ENCODE measurements around the gene KCNIP3.
"Not testable (repeated sequence)": the region's sequence is repeated elsewhere in the genome, so short reads cannot be mapped to it uniquely, and the experiment has no call there.

KCNIP3 gene

DNA sequence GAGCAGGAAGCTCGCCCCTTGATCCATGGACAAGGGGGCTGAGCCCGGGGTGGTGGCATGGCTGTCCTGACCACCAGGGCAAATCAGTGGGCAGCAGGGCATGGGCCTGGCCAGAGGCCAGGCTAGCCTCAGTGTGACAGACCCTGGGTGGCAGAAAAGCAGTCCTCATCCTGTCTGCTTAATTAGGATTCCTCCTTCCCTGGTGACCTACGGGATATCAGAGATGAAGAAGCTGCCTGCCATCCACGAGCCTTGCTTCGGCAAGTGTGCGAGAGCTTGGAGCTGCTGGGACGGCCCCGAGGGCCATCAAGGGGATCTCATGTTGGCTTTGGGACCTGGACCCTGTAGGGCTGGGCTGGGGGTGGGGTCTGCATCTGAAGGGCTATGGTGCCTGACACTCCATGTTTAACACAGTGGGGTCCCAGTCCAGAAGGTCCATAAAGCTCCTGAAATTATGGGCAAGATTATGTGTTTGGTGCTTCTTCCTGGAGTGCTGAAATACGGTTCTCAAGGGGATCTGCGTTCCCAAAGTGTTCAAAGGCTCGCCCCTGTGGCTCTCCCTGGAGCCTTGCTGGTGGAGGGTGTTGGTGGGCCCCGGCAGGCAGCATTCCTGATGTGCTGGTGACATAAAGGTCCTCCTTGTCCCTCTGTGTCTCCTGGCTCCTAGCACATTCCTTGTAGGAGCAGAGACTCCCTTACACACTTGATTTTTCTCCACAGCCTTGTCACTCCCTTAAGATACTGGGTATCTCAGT lies 52.6 kb downstream of the KCNIP3 start:
- no peak for DNase-seq

DNA sequence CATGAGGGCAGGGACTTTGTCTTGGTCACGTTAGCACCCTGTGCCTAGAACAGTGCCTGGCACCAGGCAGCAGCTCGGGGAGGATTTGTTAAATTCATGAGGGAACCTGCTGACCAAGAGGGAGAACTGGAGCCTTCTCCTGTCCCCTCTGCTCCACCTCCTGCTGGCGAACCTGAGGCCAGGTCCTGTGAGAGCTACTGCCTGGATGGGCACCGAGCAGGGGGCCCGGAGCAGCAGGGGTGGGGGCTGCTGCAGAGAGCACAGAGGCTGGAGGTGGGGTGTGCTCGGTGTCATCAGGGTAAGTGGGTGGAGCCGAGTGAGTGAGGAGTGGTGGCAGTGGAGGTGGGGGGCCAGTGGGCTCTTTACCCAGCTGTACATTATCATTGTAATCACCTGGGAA lies 53.2 kb downstream of the KCNIP3 start:
- no peak for DNase-seq

DNA sequence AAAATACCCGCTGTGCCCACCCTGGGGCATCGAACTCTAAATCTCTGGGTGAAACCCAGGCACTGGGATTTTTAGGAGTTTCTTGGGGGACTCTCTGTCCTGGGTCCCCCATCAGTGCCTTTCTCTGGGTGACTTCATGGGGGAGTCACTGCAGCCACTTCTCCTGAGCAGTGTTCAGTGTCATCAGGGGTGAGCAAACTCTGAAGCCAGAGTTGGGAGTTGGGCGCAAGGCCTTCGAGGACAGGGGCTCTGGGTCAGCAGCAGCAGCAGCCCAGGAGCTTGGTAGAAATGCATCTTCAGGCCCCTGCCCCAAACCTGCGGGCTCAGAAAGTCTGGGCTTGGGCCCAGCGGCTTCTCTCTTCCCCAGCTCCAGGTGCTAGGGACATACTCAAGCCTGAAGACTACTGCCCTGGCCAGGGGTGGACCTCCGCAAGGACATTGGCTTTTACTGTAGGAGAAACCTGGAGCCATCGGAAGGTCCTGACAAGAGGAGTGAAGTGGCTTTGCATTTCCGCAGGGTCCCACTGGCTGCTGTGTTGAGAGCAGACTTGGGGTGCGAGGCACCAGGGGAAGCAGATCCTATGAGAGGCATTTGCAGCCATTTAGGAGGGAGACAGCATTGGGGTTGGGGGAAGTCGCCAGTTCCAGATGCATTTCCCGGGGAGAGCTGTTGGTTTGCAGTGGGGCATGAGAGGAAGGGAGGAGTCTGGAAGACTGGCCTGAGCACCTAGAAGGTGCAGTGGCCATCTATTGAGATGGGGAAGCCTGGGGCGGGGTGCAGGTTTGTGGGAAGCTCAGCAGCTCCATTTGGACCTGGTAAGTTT lies 53.8 kb downstream of the KCNIP3 start:
- DNase-seq: no peak

DNA sequence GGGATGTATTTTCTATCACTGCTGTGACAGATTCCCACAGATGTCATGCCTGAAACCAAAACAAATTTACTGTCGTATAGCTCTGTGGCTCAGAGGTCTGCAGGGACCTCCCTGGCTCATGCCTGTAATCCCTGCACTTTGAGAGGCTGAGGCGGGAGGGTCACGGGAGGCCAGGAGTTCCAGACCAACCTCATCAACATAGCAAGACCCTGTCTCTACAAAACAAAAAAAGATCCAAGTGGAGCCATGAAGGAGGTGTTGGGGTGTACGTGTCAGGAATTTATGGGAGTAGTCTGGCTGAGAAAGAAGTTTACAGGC lies 54.4 kb downstream of the KCNIP3 start:
- DNase-seq: no peak

DNA sequence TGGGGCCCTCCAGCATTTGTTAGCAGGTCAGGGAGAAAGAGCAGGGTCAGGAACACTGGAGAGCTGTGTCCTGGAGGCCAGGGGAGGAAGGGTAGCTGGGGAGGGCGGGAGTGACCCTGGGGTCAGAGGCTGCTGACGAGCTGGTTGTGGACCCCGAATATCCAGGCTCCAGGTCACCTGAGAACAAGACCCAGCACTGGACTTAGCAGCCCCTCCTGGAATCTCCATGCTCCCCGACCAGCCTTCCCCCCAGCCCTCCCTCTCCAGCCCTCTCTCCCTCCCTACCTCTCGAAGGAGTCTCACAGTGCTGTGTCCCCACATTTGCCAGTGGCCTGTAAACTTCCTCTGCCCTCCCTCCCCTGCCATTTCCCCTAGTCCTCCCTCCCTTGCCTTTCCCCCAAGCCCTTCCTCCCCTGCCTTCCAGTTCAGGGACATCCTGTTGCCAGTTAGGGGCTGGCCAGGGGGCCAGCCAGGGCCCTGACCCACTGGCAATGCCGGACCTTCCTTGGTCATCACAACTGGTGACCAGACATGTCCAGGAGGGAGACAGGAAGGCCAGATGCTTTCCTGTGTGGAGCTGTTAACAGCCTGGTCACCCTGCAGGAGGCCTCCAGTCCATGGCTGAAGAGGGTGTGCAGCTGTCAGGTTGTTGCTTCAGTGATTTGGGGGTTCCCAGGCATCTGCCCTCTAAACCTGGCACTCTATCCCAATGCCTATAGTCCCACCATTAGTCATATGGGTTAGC lies 55.3 kb downstream of the KCNIP3 start:
- no peak for DNase-seq

DNA sequence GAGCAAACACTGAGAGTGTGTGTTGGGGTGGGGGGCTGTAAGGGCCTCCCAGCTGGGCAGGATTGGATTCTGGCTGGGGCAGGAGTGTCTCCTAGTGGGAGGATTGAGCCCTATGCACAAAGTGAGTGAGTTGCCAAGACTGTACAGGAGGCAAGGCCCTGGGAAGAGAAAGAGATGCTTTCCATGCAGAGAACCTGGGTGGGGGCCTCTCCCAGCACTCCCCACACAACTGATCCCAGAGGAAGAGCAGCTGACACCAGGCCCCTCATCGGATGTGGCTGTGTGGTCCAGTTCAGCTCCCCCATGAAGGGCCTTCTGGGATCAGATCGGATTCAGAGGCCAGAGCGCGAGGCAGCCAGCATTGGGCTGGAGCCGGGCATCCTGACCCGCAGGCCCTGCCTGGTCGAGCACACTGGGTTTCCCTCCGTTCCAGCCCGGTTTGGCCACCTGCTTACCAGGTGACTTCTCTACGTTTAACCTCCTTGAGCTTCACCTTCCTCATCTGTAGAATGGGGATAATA lies 56.0 kb downstream of the KCNIP3 start:
- no peak for DNase-seq

DNA sequence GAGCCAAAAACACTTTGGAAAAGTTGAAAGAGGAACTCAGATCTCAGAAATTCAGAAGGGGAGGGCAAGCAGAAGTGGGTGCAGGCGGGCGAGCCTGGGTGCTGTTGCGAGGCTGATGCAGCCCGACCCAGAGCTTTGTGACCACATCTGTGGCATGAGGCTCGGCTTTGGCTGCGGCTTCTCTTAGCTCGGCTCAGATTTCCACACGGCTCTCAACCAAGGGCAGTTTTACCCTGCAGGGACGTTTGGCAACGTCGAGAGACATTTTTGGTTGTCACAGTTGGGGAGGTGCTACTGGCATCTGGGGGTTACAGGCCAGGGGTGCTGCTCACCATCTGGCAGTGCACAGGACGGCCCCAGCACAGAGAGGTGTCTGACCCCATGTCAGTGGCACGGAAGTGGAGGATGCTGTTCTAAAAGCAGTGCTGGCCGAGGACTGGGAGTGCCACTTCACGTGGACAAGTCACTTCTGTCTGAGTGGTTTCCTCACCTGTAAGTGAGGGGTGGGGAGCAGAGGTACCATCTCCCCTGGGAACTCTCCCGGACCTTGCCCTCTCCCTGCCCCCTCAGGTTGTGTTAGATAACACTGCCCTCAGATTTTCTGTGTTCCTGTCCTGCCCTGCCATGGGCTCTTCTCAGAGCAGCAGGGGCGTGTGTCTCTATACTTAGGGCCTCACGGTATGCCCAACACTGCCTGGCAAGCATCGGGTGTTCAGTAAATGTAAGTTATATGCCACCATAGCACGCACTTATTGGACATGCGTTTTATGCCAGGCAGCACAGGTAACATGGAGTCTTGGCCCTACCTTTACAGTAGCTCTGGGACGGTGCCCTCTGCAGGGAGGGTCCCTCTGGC lies 56.7 kb downstream of the KCNIP3 start:
- DNase-seq: no peak

DNA sequence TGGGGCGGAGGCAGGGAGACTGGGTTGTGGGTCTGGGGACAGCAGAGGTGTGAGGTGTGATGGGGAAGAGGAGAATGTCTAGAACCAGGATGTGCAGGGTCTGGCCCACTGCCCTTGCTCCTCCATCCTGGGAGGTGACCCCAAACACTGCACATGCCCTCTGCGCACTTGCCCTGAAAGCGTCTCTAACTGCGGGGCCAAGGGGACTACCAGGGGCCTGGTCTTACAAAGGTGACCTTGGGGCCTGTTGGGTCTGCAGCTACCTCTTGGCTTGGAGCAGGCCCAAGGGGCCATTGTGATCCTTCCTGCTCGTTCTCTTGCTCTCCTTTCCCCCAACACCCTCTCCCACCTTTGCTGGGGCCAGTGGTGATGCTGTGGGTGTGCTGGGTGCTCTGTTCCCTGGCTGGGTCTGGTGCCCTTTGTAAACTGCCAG lies 57.3 kb downstream of the KCNIP3 start:
- no peak for DNase-seq

DNA sequence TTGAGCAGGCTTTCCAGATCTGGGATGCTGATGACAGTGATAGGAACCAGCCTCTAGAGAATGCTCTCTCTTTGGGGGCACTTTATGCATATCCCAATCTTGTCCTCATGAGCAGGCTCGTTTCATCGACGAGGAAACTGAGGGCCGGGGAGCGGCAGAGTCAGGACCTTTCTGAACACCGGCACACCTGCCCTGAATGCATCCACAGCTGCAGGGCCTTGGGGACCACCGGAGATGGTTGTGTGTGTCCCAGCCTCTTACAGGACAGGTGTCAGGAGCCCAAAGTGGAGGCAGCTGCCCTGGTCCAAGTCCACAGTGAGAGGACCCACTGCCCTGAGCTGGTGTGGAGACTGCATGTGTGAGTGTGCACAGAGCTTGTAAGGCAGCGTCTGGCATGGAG lies 57.8 kb downstream of the KCNIP3 start:
- DNase-seq: no peak

DNA sequence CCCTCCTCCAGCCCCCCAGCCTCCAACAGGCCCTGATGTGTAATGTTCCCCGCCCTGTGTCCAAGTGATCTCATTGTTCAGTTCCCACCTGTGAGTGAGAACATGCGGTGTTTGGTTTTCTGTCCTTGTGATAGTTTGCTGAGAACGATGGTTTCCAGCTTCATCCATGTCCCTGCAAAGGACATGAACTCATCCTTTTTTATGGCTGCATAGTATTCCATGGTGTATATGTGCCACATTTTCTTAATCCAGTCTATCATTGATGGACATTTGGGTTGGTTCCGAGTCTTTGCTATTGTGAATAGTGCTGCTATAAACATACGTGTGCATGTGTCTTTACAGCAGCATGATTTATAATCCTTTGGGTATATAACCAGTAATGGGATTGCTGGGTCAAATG lies 58.3 kb downstream of the KCNIP3 start:
- not testable (repeated sequence) for DNase-seq

DNA sequence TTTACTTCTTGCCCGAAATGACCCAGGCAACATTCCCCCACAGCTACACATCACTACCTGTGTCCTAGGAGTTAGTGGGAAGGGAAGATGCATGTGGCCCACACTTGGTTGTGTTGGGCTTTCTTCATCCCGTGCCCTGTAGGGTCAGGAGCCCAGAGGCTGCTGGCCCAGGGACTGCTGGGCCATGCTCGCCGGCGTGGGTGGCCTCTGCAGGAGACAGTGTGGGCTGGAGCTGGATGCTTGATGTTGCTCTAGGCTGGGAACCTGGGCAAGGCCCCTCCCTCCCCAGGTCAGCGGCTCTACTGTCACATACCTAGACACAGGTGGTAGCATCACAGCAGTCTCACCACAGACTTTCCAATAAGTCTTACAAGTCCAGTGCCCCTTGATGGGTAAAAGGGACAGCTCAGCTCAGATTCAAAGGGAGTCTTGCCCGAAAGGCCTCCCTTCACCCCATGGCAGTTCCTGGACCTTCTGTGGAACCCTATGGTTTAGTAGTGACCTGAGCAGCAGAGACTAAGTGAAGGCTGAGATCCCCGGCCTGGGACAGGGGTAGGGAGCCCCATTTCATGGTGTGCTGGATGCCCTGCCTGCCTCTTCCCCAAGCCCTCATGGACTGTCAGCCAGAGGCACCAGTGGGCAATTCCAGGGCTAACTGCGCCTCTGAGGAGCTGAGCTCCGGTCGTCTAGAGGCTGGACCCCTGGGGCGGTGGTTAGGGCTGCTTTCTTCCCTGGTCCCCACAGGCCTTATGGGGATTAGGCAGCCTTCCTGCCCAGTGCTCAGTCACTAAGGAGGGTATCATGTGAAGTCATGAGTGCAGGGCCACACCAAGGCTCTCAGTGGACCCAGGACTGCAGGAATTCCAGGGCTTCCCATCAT lies 59.9 kb downstream of the KCNIP3 start:
- DNase-seq: no peak

DNA sequence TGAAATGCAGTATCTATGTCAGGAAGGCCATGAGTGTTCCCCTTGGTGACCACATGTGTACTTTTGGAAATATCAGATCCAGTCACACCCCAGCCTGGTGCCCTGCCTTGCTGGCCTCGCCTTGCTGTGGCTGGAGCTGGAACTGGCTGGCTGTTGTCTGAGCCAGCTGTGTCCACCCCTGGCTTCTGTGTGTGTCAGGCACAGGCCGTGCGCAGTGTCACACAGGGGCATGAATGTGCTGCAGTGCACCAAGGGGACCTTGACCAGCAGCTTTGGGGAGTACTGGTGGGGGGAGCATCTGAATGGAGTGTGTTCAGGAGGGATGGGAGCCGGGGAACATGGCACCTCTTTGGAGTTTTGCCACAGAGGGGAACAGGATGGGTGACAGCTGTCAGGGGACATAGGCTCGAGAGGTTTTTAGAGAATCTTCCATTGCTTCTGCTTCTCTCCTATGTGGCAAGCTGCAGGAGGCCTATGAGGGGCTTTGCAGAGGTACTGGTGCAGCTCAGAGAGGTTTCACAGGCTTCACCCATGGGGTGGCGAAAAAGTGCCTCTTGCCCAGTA lies 60.7 kb downstream of the KCNIP3 start:
- no peak for DNase-seq

DNA sequence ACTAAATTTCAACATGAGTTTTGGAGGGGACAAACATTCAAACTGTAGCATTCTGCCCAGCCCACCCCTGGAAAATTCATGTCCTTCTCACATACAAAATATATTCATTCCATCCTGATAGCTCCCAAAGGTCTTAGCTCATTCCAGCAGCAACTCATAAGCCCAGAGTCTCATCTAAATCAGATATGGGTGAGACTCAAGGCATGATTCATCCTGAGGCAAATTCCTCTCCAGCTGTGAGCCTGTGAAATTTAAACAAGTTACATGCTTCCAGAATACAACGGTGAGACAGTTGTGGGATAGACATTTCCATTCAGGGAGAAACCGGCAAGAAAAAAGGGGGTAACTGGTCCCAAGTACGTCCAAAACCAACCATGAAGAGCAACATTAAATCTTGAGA lies 61.9 kb downstream of the KCNIP3 start:
- no peak for DNase-seq

DNA sequence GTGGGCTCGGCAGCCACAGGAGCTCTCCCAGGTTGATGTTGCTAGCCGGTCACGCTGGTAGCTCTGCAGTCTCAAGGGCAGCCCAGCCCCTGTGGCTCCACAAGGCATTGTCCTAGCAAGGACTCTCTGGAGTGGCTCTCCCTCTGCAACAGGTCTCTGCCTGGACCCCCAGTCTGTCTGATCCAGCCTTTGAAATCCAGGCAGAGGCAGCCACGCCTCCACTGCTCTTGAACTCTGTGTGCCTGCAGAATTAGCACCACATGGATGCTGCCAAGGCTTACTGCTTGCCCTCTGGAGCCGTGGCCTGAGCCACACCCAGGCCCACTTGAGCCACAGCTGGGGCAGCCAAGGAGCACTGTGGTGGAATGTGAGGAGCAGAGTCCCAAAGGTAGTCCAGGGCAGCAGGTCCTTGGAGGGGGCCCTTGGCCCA lies 62.4 kb downstream of the KCNIP3 start:
- DNase-seq: no peak

DNA sequence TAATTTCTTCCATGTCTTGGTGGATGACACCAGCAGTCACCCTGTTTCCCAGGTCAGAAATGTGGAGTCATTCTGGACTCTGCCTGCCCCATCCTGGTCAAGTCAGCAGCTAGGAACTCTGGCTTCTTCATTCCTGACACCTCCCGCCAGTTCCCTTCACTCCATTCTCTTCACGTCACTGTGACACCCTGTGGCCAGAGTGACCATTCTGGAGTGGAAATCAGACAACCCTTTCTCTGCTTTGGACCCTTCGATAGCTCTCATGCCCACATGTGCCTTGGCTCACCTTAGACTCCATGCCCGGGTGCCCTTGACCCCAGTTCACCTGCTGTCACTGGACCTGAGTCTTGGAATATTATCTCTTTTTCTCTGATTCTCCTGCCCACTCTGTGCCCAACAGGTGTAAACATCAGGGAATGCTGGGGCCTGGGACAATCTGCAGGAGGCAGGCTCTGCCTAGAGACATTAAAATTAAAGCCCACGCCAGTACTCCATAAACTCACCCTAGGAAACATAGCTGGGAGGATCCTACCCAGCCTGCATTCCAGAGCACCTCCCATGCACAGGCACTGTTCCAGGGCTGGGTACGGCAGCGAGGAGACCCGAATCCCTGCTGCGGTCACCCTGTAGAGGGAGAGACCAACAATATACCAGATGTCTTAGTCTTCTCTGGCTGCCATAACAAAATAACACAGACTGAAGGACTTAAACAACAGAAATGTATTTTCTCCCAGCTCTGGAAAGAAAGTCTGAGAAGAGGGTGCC lies 64.3 kb downstream of the KCNIP3 start:
- DNase-seq: no peak

DNA sequence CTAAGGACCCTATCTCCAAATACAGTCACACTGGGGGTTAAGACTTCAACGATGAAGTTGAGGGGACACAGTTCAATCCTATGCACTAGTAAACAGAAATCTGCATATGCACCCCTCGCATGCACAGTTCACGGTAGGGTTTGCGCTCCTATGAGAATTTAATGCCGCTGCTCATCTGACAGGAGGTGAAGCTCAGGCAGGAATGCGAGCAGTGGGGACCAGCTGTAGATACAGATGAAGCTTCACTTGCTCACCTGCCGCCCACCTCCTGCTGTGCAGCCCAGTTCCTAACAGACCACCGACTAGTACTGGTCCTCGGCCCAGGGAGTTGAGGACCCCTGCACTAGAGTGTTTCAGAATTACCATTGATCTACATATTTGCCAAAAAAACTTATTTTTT lies 65.3 kb downstream of the KCNIP3 start:
- DNase-seq: no peak

DNA sequence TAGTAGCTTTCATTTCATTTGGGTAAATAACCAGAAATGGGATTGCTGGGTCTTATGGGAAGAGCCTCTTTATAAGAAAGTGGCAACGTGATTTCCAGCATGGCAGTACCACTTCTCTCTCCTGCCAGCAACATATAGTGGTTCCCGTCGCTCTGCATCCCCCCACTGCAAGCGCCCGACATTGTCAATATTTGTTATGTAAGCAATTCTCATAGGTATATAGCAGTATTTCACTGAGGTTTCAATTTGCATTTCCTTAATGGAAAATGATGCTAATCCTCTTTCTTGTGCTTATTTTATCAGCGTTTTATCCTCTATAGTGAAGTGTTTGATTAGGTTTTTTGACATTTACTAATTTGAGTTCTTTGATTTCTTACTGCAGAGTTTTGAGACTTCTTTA lies 69.4 kb downstream of the KCNIP3 start:
- DNase-seq: no peak

DNA sequence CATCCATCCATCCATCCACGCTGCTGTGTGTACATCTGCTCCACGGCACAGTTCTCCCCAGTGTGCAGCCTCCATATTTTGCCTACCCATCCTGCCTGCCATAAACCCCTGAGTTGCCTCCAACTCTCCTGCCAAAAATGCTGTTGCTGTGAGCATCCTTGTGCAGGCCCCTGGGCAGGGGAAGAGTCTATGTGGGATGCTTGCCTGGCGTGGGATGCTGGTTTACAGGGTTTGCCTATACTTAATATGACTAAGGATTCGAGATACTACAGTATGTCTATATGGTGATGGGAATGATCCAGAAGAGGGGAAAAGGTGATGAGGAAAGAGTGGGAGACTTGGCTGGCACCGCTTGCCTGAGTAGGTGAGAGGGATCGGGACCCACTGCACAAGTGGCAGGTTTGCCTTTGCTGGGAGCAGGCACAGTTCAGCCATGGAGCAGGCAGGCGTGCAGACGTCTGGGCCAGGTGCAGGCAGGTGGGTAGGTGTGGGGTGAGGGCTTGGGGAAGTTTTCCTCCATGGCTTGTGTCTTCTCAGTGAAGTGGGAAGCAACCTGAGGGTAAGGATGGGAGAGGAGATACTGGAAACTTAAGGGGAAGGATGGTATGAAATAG lies 75.2 kb downstream of the KCNIP3 start:
- DNase-seq: no peak

DNA sequence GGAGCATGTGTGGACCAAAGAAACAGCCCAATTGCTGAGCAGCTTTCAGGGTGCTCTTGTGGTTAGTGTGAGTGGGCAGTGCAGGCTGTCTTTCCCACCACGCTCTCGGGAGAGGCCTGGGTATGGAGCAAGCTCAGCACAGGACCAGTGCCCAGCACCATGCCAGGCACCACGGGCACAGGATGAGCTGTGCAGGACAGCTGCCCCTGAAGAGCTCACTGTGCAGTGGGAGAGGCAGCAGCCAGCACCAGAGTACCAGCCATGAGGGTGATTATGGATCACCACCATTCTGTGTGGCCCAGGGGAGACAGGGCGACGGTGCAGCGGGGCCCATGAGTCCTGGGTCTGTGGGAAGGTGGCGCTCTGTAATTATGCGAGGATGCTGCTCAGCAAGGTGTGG lies 75.7 kb downstream of the KCNIP3 start:
- DNase-seq: no peak

DNA sequence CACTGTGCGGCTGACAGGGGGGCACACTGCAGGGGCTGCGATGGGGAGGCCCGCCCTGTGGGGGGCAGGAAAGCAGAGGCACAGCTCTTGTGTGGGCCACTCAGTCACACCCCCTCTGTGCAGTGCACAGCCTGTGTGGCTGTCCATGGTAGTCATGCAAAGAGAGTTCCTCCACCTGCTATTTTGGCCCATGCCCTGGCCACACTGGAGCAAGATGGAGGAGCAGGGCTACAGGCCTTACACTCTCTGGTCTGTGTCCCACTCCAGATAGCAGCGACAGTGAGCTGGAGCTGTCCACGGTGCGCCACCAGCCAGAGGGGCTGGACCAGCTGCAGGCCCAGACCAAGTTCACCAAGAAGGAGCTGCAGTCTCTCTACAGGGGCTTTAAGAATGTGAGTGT lies 76.9 kb downstream of the KCNIP3 start:
- no peak for DNase-seq

All from DMS79 treated with DMSO at 0.1 percent for 48 hours (cell line).